ENCODE data around the gene AADAC.

DNA sequence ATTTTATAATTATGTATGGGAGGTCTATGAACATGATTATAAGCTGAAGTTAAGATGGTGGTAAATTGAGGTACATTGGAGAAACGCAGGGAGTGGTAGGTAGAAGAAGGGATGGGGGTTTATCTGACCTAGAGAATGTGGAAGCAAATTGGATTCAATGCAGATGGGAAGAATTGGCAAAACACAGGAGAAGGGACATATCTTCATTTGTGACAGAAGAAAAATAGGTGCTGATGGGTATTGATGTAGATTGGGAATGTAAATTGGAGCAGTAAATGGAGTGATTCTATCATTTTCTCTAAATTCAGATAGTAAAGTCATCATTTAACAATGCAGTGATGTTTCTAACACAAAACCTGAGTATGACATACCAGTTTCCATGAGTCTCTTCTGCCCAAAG lies 39.7 kb upstream of the AADAC start:
- TF ChIP-seq, protein P1, sequence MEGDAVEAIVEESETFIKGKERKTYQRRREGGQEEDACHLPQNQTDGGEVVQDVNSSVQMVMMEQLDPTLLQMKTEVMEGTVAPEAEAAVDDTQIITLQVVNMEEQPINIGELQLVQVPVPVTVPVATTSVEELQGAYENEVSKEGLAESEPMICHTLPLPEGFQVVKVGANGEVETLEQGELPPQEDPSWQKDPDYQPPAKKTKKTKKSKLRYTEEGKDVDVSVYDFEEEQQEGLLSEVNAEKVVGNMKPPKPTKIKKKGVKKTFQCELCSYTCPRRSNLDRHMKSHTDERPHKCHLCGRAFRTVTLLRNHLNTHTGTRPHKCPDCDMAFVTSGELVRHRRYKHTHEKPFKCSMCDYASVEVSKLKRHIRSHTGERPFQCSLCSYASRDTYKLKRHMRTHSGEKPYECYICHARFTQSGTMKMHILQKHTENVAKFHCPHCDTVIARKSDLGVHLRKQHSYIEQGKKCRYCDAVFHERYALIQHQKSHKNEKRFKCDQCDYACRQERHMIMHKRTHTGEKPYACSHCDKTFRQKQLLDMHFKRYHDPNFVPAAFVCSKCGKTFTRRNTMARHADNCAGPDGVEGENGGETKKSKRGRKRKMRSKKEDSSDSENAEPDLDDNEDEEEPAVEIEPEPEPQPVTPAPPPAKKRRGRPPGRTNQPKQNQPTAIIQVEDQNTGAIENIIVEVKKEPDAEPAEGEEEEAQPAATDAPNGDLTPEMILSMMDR (IDR thresholded peaks at IDR 0.05; ENCODE audit: poor library complexity, severe bottlenecking) = no peak
- TF ChIP-seq SMC3 (conservative IDR thresholded peaks at IDR 0.05; ENCODE audit: poor library complexity) (no peak), EZH2 (IDR thresholded peaks at IDR 0.05; ENCODE audit: borderline replicate concordance, insufficient read depth, low read length, poor library complexity, severe bottlenecking) (no peak), POLR2AphosphoS5 (IDR thresholded peaks at IDR 0.05) (no peak), TAF1 (IDR thresholded peaks at IDR 0.05; ENCODE audit: low read depth) (no peak), EP300 (conservative IDR thresholded peaks at IDR 0.05; ENCODE audit: poor library complexity, severe bottlenecking) (no peak), RAD21 (conservative IDR thresholded peaks at IDR 0.05) (no peak), MXI1 (conservative IDR thresholded peaks at IDR 0.05; ENCODE audit: poor library complexity, severe bottlenecking) (no peak)
